Peyer's patch (tissue), 4 donors: ENCODE results near the gene RETREG2.

Experiments
- CTCF ChIP-seq, 6 experiments: fragments of 450-650 bp in 4 of 6; fragments of 200-600 bp in 2 of 6; sonication (generic) in 1 of 6; IDR thresholded peaks; one replicate each; pipeline ENCODE4 v1.5.1; 2017 to 2019; ENCODE audit warnings: antibody characterized with exemption in 6 of 6, mild to moderate bottlenecking in 3 of 6, moderate library complexity in 1 of 6
- POLR2A ChIP-seq, 2 donors: fragments of 450-650 bp; IDR thresholded peaks; one replicate each; pipeline ENCODE4 v1.5.1; 2017; ENCODE audit warnings: antibody characterized with exemption in 2 of 2, mild to moderate bottlenecking in 2 of 2, moderate library complexity in 2 of 2

- TF ChIP-seq POLR2A (IDR thresholded peaks at IDR 0.05) (no peak), CTCF (IDR thresholded peaks at IDR 0.05) (no peak)
Measured at GRCh38 chr2:219213026-219213415, 34.9 kb downstream of the RETREG2 start.
